Neural progenitor cell (in vitro differentiated cells): ENCODE data around the gene GLIS1. TPM values are rescaled to one million over a fixed set of nuclear protein-coding genes. Genes with fewer than 3 reads are reported as not detected.

Experiments used
- DNase-seq: peaks from one replicate; pipeline ENCODE4 v3.0.0-alpha.2; 2016; ENCODE audit warnings: low spot score
- H2AFZ ChIP-seq: fragments of 200-600 bp; sonication (generic); replicated peaks from 2 replicates; pipeline ENCODE4 v1.6.1; 2016; ENCODE audit warnings: antibody characterized with exemption
- H3F3A ChIP-seq: fragments of 200-600 bp; sonication (generic); 2 replicates; pipeline ENCODE4 v1.6.1; 2016; ENCODE audit warnings: antibody characterized with exemption, low read depth
- H3K27ac ChIP-seq: fragments of 200-600 bp; sonication (generic); 2 replicates; pipeline ENCODE4 v1.5.1; 2016; ENCODE audit warnings: mild to moderate bottlenecking
- H3K27me3 ChIP-seq: fragments of 200-600 bp; sonication (generic); 2 replicates; pipeline ENCODE4 v1.6.1; 2016; ENCODE audit warnings: mild to moderate bottlenecking, moderate library complexity
- H3K36me3 ChIP-seq: fragments of 200-600 bp; sonication (generic); 2 replicates; pipeline ENCODE4 v1.5.1; 2016
- H3K4me1 ChIP-seq: fragments of 200-600 bp; sonication (generic); 2 replicates; pipeline ENCODE4 v1.6.1; 2016; ENCODE audit warnings: mixed run types
- H3K4me2 ChIP-seq: fragments of 200-600 bp; sonication (generic); 2 replicates; pipeline ENCODE4 v1.6.1; 2016
- H3K4me3 ChIP-seq: fragments of 200-600 bp; sonication (generic); 2 replicates; pipeline ENCODE4 v1.5.1; 2016
- H3K79me2 ChIP-seq: fragments of 200-600 bp; sonication (generic); 2 replicates; pipeline ENCODE4 v1.6.1; 2016; ENCODE audit warnings: low read depth
- H3K9ac ChIP-seq: fragments of 200-600 bp; sonication (generic); 2 replicates; pipeline ENCODE4 v1.6.1; 2016
- H3K9me3 ChIP-seq: fragments of 200-600 bp; sonication (generic); 2 replicates; pipeline ENCODE4 v1.5.1; 2016; ENCODE audit warnings: low read depth
- H4K20me1 ChIP-seq: fragments of 200-600 bp; sonication (generic); 2 replicates; pipeline ENCODE4 v1.6.1; 2016; ENCODE audit warnings: low read depth
- H3K27ac Mint-ChIP-seq: 3 replicates; pipeline ENCODE4 v1.8.0; 2021; ENCODE audit warnings: mixed read lengths
- H3K27me3 Mint-ChIP-seq: 2 replicates; pipeline ENCODE4 v1.8.0; 2022; ENCODE audit warnings: low read depth, mild to moderate bottlenecking, inconsistent platforms, moderate library complexity, mixed read lengths; ENCODE audit not compliant: insufficient read depth
- H3K36me3 Mint-ChIP-seq: 3 replicates; pipeline ENCODE4 v1.8.0; 2021; ENCODE audit warnings: mixed read lengths
- H3K4me1 Mint-ChIP-seq: 3 replicates; pipeline ENCODE4 v1.8.0; 2021; ENCODE audit warnings: mixed read lengths
- H3K4me3 Mint-ChIP-seq: 3 replicates; pipeline ENCODE4 v1.8.0; 2021; ENCODE audit warnings: mild to moderate bottlenecking, moderate library complexity, mixed read lengths
- H3K9me3 Mint-ChIP-seq: 3 replicates; pipeline ENCODE4 v1.8.0; 2020; ENCODE audit warnings: mixed read lengths
- CTCF ChIP-seq: fragments of 200-600 bp; sonication (generic); IDR thresholded peaks from 2 replicates; pipeline ENCODE4 v1.5.1; 2017; ENCODE audit warnings: antibody characterized with exemption, mild to moderate bottlenecking
- EZH2 ChIP-seq: fragments of 200-600 bp; sonication (generic); IDR thresholded peaks from 2 replicates; pipeline ENCODE4 v1.6.1; 2017; ENCODE audit warnings: antibody characterized with exemption, mild to moderate bottlenecking, moderate library complexity
- EZH2phosphoT487 ChIP-seq: fragments of 200-600 bp; sonication (generic); IDR thresholded peaks from 2 replicates; pipeline ENCODE4 v1.6.1; 2017; ENCODE audit warnings: antibody characterized with exemption
- total RNA-seq: library from RNA; depleted of rRNA; stranded (reverse); fragments of >200 nt; gene quantifications from 2 replicates; pipeline ENCODE4 v1.2.3, GENCODE V29; 2015; ENCODE audit warnings: low replicate concordance

Gene GLIS1
- total RNA-seq, 1 donor from 2014 or later: not detected

GRCh38 chr1:53567450-53567849 is 171.5 kb downstream of the GLIS1 start:
- Mint-ChIP-seq H3K4me3 (no peak overlapping the region), H3K36me3 (no peaks in the 10 kb centered on the region), H3K9me3 (no peaks in the 10 kb centered on the region), H3K27ac (no peak overlapping the region), H3K27me3 (peaks cover 5% of the 10 kb centered on the region), H3K4me1 (peaks cover 5% of the 10 kb centered on the region)
- H3K27ac ChIP-seq: no peak overlapping the region
- no peak overlapping the region for H3K4me3 ChIP-seq
- H2AFZ ChIP-seq: no peak overlapping the region
- TF ChIP-seq EZH2 (no peak), EZH2phosphoT487 (no peak), CTCF (no peak)
- DNase-seq: no peak
- no peaks in the 10 kb centered on the region for H3K79me2 ChIP-seq
- H4K20me1 ChIP-seq: no peaks in the 10 kb centered on the region
- H3K36me3 ChIP-seq: no peaks in the 10 kb centered on the region
- H3F3A ChIP-seq: no peaks in the 10 kb centered on the region
- no peak overlapping the region for H3K4me2 ChIP-seq
- H3K9me3 ChIP-seq: no peaks in the 10 kb centered on the region
- H3K27me3 ChIP-seq: no peaks in the 10 kb centered on the region
- H3K9ac ChIP-seq: no peak overlapping the region
- peaks cover 5% of the 10 kb centered on the region for H3K4me1 ChIP-seq

GRCh38 chr1:53563611-53564010 is 175.4 kb downstream of the GLIS1 start:
- TF ChIP-seq EZH2phosphoT487 (no peak), EZH2 (no peak), CTCF (no peak)

GRCh38 chr1:53562981-53563379 is 176.0 kb downstream of the GLIS1 start:
- no peak overlapping the region for H3K9ac ChIP-seq
- H3K27ac ChIP-seq: no peak overlapping the region
- Mint-ChIP-seq H3K27ac (no peak overlapping the region), H3K27me3 (peaks cover 4% of the 10 kb centered on the region), H3K9me3 (no peaks in the 10 kb centered on the region), H3K4me1 (peaks cover 14% of the 10 kb centered on the region), H3K4me3 (no peak overlapping the region), H3K36me3 (no peaks in the 10 kb centered on the region)
- no peaks in the 10 kb centered on the region for H3F3A ChIP-seq
- no peaks in the 10 kb centered on the region for H4K20me1 ChIP-seq
- H3K27me3 ChIP-seq: no peaks in the 10 kb centered on the region
- no peaks in the 10 kb centered on the region for H3K79me2 ChIP-seq
- H3K4me3 ChIP-seq: no peak overlapping the region
- H2AFZ ChIP-seq: no peak overlapping the region
- peaks cover 4% of the 10 kb centered on the region for H3K4me1 ChIP-seq
- no peak overlapping the region for H3K4me2 ChIP-seq
- H3K36me3 ChIP-seq: no peaks in the 10 kb centered on the region
- H3K9me3 ChIP-seq: no peaks in the 10 kb centered on the region
- no peak for TF ChIP-seq EZH2
- TF ChIP-seq CTCF: no peak
- TF ChIP-seq EZH2phosphoT487: no peak
- no peak for DNase-seq

More at GRCh38 chr1:53563611-53564010, 175.4 kb downstream of the GLIS1 start:
- Histone ChIP-seq H3K79me2 (no peaks in the 10 kb centered on the region), H3K9ac (no peak overlapping the region), H3K4me1 (peaks cover 4% of the 10 kb centered on the region), H3K27ac (no peak overlapping the region), H3K36me3 (no peaks in the 10 kb centered on the region), H2AFZ (no peak overlapping the region), H3K4me3 (no peak overlapping the region), H3K4me2 (no peak overlapping the region), H3K27me3 (no peaks in the 10 kb centered on the region), H3F3A (no peaks in the 10 kb centered on the region), H4K20me1 (no peaks in the 10 kb centered on the region), H3K9me3 (no peaks in the 10 kb centered on the region)
- Mint-ChIP-seq H3K27ac (no peak overlapping the region), H3K9me3 (no peaks in the 10 kb centered on the region), H3K27me3 (peaks cover 3% of the 10 kb centered on the region), H3K4me3 (no peak overlapping the region), H3K36me3 (no peaks in the 10 kb centered on the region), H3K4me1 (peaks cover 11% of the 10 kb centered on the region)
- no peak for DNase-seq
